IPS-NIHi7 (cell line): ENCODE data around the gene MAOA.
"Not testable (repeated sequence)": the region's sequence is repeated elsewhere in the genome, so short reads cannot be mapped to it uniquely, and the experiment has no call there.

Source experiments
- DNase-seq: peaks from one replicate; pipeline ENCODE4 v3.0.0; 2012; ENCODE audit warnings: mixed read lengths; ENCODE audit errors: extremely low spot score

The MAOA gene

GRCh38 chrX:43717161-43717560, 61.1 kb downstream of the MAOA start:
- no peak for DNase-seq

- no peak for DNase-seq
Measured at GRCh38 chrX:43718081-43718480, 62.0 kb downstream of the MAOA start.

GRCh38 chrX:43718546-43718945, 62.4 kb downstream of the MAOA start:
- DNase-seq: no peak

GRCh38 chrX:43718956-43719355, 62.9 kb downstream of the MAOA start:
- no peak for DNase-seq

GRCh38 chrX:43720082-43720481, 64.0 kb downstream of the MAOA start:
- no peak for DNase-seq

GRCh38 chrX:43720961-43721360, 64.9 kb downstream of the MAOA start:
- DNase-seq: no peak

GRCh38 chrX:43725227-43725626, 69.1 kb downstream of the MAOA start:
- DNase-seq: not testable (repeated sequence)

GRCh38 chrX:43727254-43727653, 71.2 kb downstream of the MAOA start:
- DNase-seq: not testable (repeated sequence)

GRCh38 chrX:43728002-43728401, 71.9 kb downstream of the MAOA start:
- no peak for DNase-seq

- DNase-seq: no peak
Measured at GRCh38 chrX:43728966-43729365, 72.9 kb downstream of the MAOA start.

- DNase-seq: no peak
Measured at GRCh38 chrX:43731086-43731485, 75.0 kb downstream of the MAOA start.

GRCh38 chrX:43733699-43734098, 77.6 kb downstream of the MAOA start:
- DNase-seq: no peak

GRCh38 chrX:43734444-43734843, 78.3 kb downstream of the MAOA start:
- no peak for DNase-seq

- DNase-seq: no peak
Measured at GRCh38 chrX:43735534-43735933, 79.4 kb downstream of the MAOA start.

- no peak for DNase-seq
Measured at GRCh38 chrX:43735957-43736356, 79.9 kb downstream of the MAOA start.

- DNase-seq: no peak
Measured at GRCh38 chrX:43741843-43742573, 85.9 kb downstream of the MAOA start.

- DNase-seq: no peak
Measured at GRCh38 chrX:43743100-43743822, 87.2 kb downstream of the MAOA start.

- no peak for DNase-seq
Measured at GRCh38 chrX:43744284-43744683, 88.2 kb downstream of the MAOA start.

- no peak for DNase-seq
Measured at GRCh38 chrX:43745938-43746721, 90.0 kb downstream of the MAOA start.

- DNase-seq: no peak
Measured at GRCh38 chrX:43747476-43747875, 91.4 kb downstream of the MAOA start.

GRCh38 chrX:43750248-43750676, 94.2 kb downstream of the MAOA start:
- DNase-seq: peak; percentile 82

- DNase-seq: no peak
Measured at GRCh38 chrX:43753637-43754036, 97.5 kb downstream of the MAOA start.

- no peak for DNase-seq
Measured at GRCh38 chrX:43756076-43756475, 100.0 kb downstream of the MAOA start.
